Stimulated activated CD4-positive, alpha-beta T cell treated with anti-CD3 and anti-CD28 coated beads, Interleukin-2, amount 100 ng/mL, for 48 hours (primary cell): ENCODE measurements around the gene ZBTB9.

ENCODE experiments used
- DNase-seq, 2 donors: peaks; one replicate each; pipeline ENCODE4 v3.0.0-alpha.2; 2020

The ZBTB9 gene

GRCh38 chr6:33419580-33420490 lies 34.5 kb upstream of the ZBTB9 start, which contains the start of gene SYNGAP1:
TSS of gene SYNGAP1 (plus strand) at chr6:33420065. CDS start at chr6:33420265, 200 bp downstream.
- peak in 1 of 2 donors; percentile 41 for DNase-seq

GRCh38 chr6:33420491-33421343 lies 33.7 kb upstream of the ZBTB9 start:
- DNase-seq = no peak

GRCh38 chr6:33421344-33421643 lies 33.1 kb upstream of the ZBTB9 start:
- no peak for DNase-seq

- DNase-seq = no peak
Measured at GRCh38 chr6:33423777-33424176, 30.6 kb upstream of the ZBTB9 start.

GRCh38 chr6:33424855-33425667 lies 29.3 kb upstream of the ZBTB9 start:
- DNase-seq = no peak

GRCh38 chr6:33425668-33426577 lies 28.5 kb upstream of the ZBTB9 start:
- peak; percentile 78 to 82 for DNase-seq

GRCh38 chr6:33426590-33427511 lies 27.5 kb upstream of the ZBTB9 start:
- DNase-seq = no peak

- peak in 1 of 2 donors; percentile 43 for DNase-seq
Measured at GRCh38 chr6:33427585-33428223, 26.7 kb upstream of the ZBTB9 start.

GRCh38 chr6:33428224-33428965 lies 26.0 kb upstream of the ZBTB9 start:
- DNase-seq = no peak

GRCh38 chr6:33428966-33429749 lies 25.2 kb upstream of the ZBTB9 start:
- DNase-seq = no peak

GRCh38 chr6:33429750-33430052 lies 24.7 kb upstream of the ZBTB9 start:
- DNase-seq = no peak

GRCh38 chr6:33430334-33430733 lies 24.0 kb upstream of the ZBTB9 start:
- no peak for DNase-seq

- DNase-seq = peak; percentile 51 to 64
Measured at GRCh38 chr6:33430991-33431879, 23.1 kb upstream of the ZBTB9 start.

- DNase-seq = no peak
Measured at GRCh38 chr6:33431880-33432541, 22.4 kb upstream of the ZBTB9 start.

GRCh38 chr6:33432546-33432945 lies 21.8 kb upstream of the ZBTB9 start:
- DNase-seq = no peak

GRCh38 chr6:33433001-33433543 lies 21.3 kb upstream of the ZBTB9 start:
- no peak for DNase-seq
